ENCODE measurements around the gene PROX2. TPM values are rescaled to one million over a fixed set of nuclear protein-coding genes. Genes with fewer than 3 reads are reported as not detected.

PROX2 gene
- not detected for total RNA-seq

GRCh38 chr14:74875941-74876913 is at the start of gene PROX2:
Gene PROX2 (minus strand): TSS chr14:74876145. CDS start chr14:74863834, 12,311 bp downstream.

GRCh38 chr14:74922752-74923401 is 46.9 kb upstream of the PROX2 start, which contains the start of gene RPS6KL1:
Gene RPS6KL1 (minus strand): TSS chr14:74923260. CDS start chr14:74921541, 1,719 bp downstream.

GRCh38 chr14:74881431-74882102 is 5.6 kb upstream of the PROX2 start, which contains the start of gene DLST:
Gene DLST (plus strand): TSS chr14:74881916. CDS start chr14:74881954, 38 bp downstream.

Other genes starting within 250 kb of the PROX2 start
- gene AREL1, start 163.1 kb downstream of the PROX2 start, total RNA-seq, result 28.0 TPM
- gene FCF1, start 163.0 kb downstream of the PROX2 start, total RNA-seq, result 23.1 TPM
- gene YLPM1, start 112.8 kb downstream of the PROX2 start, total RNA-seq, result 70.0 TPM
- gene DLST, start 5.8 kb upstream of the PROX2 start, total RNA-seq, result 72.3 TPM
- gene RPS6KL1, start 47.1 kb upstream of the PROX2 start, total RNA-seq, result 2.1 TPM
- gene PGF, start 79.5 kb upstream of the PROX2 start, total RNA-seq, result 9.6 TPM
- gene EIF2B2, start 126.8 kb upstream of the PROX2 start, total RNA-seq, result 39.3 TPM
- 42.4 TPM for gene MLH3, start 175.3 kb upstream of the PROX2 start, total RNA-seq
- 13.8 TPM for gene ACYP1, start 187.9 kb upstream of the PROX2 start, total RNA-seq
- 4.5 TPM for gene ZC2HC1C, start 193.5 kb upstream of the PROX2 start, total RNA-seq